HG02623 (cell line): ENCODE measurements around the gene SWAP70.
"Not testable (repeated sequence)": the region's sequence is repeated elsewhere in the genome, so short reads cannot be mapped to it uniquely, and the experiment has no call there.

Experiments used
- ATAC-seq: cut with Tn5 transposase; IDR thresholded peaks from one replicate; pipeline ENCODE4 v1.9.1; 2021; ENCODE audit warnings: moderate library complexity; ENCODE audit not compliant: unreplicated experiment

Gene SWAP70

GRCh38 chr11:9719566-9720289 lies 55.9 kb downstream of the SWAP70 start:
- ATAC-seq = no peak

GRCh38 chr11:9720290-9720630 lies 56.4 kb downstream of the SWAP70 start:
- ATAC-seq = no peak

GRCh38 chr11:9722023-9722422 lies 58.1 kb downstream of the SWAP70 start:
- ATAC-seq = no peak

DNA sequence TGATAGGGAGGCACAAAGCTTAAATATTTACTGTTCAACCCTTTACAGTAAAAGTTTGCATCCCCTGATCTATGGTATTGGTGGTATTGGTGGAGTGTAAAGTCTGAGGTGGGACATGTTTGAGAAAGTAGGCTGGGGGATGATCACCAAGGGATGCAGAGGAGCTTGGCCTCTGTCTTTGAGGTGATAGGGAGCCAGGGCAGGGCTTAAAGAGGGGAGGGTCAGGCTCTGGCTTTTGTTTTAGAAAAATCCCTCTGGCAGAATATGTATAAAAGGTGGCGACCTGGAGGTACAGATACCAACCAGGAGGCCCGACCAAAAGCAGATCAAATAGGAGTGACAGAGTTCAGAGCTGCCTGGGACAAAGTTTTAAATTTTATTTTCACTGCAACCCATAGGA lies 59.0 kb downstream of the SWAP70 start:
- ATAC-seq = no peak

DNA sequence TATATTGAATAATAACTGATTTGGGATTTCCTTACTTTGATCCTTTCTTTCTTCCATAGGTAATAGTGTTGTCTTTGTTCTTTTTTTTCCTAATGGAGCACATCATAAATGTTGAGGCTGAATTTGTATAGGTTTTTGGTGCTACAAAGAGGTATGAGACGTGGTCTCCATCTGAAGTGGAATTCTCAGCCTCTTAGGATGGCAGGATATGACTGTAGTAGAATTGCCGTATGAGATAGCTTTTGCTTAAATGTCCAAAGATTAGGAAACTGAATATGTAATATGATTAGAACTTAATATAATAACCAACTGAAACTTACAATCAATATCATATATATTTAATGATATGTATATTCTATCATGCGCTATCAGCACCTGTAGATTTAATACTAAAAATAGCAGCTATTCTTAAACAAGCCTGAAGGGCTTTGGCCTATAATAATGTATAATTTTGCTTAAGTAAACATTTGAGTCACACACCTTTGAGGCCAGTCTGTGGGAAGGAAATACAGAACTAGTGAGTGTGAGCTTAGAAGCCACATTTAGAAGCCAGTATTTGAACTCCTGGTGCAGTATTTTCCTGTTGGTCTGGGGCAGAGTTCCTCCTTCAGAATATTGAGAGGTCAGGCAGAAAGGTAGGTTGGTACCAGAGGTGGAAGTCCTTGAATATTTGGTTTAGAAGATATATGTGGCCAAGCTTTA lies 62.6 kb downstream of the SWAP70 start:
- ATAC-seq = no peak

GRCh38 chr11:9728058-9728457 lies 64.2 kb downstream of the SWAP70 start:
- ATAC-seq = no peak

DNA sequence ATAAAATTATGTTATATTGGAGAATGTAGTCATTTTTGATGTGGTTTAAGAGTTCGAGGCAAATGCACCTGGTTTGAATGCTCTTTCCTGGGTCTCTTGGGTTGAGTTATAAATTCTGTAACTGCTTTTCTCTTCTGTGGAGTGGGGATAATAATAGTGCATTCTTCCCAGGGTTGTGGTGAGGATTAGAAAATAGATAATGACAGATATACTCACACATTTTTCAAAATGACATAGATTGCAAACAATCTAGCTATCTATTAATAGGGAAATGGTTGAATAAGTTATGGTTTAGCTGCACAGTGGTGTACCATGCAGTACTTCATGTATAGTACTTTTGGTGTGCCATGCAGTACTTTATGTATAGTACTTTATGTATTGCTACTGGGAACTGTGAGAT lies 67.4 kb downstream of the SWAP70 start:
- no peak for ATAC-seq

- ATAC-seq = no peak
These were observed 68.6 kb downstream of the SWAP70 start for GRCh38 chr11:9732453-9732852.

GRCh38 chr11:9733212-9733611 lies 69.3 kb downstream of the SWAP70 start:
- ATAC-seq = no peak

- ATAC-seq = no peak
These were observed 71.4 kb downstream of the SWAP70 start for GRCh38 chr11:9735236-9735635.

GRCh38 chr11:9735919-9736318 lies 72.0 kb downstream of the SWAP70 start:
- ATAC-seq = no peak

DNA sequence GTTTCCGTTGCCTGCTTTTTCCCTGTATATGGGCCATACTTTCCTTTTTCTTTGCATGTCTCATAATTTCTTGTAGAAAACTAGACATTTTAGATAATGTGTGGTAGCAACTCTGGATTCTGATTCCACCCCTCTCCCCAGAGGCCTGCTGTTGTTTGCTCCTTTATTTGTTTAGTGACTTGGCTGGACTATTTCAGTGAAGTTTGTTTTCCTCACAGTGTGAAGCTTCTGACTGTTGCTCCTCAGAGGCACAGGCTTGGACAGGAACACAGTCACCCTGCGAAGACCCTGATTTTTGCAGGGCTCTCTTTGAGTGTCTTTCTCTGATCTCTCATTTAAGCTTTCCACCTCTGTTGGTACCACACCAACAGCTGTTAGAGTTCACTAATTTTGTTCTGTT lies 72.5 kb downstream of the SWAP70 start:
- ATAC-seq = no peak

- ATAC-seq = no peak
These were observed 74.2 kb downstream of the SWAP70 start for GRCh38 chr11:9738116-9738515.

GRCh38 chr11:9738707-9739106 lies 74.8 kb downstream of the SWAP70 start:
- ATAC-seq = no peak

GRCh38 chr11:9739123-9739900 lies 75.4 kb downstream of the SWAP70 start:
- no peak for ATAC-seq

- no peak for ATAC-seq
These were observed 76.5 kb downstream of the SWAP70 start for GRCh38 chr11:9740202-9740883.

GRCh38 chr11:9741260-9741659 lies 77.4 kb downstream of the SWAP70 start:
- ATAC-seq = no peak

GRCh38 chr11:9743512-9743911 lies 79.6 kb downstream of the SWAP70 start:
- ATAC-seq = not testable (repeated sequence)

DNA sequence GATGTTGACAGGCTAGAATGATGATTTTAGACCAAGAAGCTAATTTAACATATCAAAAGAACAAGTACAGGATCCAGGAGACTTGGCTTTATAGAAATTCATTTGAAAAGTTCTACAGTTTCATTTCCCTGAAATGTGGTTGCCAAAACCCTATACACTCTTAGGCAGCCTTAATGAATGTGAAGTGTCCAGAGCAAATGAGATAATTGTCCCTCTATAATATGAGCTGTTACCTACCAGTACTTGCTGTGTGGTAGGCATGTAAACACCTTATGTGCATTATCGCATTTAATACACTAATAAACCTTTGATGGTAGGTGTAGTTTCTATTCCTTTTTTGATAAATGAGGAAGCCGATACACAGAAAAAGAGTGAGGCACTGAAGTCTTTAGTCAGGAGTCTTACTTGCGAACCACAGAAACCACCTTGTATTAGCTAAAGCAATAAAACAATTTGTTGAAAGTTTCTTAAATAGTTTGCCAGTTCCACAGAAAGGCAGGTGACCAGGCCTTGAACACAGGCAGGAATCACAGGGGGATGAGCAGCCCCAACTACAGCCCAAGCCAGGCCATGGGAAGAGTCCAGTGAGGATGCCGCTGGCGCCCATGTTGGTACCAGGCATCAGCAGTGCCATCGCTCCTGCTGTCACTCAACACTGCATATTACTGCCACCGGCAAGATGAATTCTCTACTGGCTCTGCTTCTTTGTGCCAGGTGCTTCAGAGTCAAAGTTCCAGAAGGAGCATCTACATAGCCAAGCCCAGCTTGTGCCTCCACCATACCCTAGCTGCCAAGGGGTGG lies 81.7 kb downstream of the SWAP70 start:
- peak; percentile 52 for ATAC-seq

- ATAC-seq = no peak
These were observed 83.4 kb downstream of the SWAP70 start for GRCh38 chr11:9747229-9747628.

GRCh38 chr11:9747828-9748227 lies 84.0 kb downstream of the SWAP70 start:
- no peak for ATAC-seq
